Measurements from ENCODE around the gene KCNQ5. TPM values are rescaled to one million over a fixed set of nuclear protein-coding genes. Genes with fewer than 3 reads are reported as not detected.

The KCNQ5 gene
- total and polyA plus RNA-seq, 2 donors (not counting 1 experiment from before 2014, with no cell fraction given) = 0.74 to 4.6 TPM

DNA sequence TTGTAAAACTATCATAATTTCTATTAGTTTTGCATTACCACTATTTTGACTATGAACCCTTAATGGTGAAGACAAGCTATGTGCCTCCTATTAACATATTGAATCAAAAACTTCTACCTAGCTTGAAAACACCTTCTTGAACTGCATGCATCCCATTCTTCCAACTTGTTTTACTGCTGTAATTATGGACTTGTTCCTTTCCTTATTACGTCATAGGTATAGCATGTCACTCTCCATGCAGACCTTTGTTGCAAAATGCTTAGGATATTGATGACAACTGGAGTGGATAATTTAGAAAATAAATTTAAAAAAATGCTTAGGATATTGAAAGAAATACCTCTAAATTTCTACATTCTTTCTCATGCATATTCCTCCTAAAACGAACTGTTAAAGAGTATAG, 219.3 kb downstream of the KCNQ5 start:
- no peak overlapping the region for H3K4me2 ChIP-seq (ENCODE audit: extremely low read depth, insufficient read depth, low read length)
- TF ChIP-seq, protein P1, sequence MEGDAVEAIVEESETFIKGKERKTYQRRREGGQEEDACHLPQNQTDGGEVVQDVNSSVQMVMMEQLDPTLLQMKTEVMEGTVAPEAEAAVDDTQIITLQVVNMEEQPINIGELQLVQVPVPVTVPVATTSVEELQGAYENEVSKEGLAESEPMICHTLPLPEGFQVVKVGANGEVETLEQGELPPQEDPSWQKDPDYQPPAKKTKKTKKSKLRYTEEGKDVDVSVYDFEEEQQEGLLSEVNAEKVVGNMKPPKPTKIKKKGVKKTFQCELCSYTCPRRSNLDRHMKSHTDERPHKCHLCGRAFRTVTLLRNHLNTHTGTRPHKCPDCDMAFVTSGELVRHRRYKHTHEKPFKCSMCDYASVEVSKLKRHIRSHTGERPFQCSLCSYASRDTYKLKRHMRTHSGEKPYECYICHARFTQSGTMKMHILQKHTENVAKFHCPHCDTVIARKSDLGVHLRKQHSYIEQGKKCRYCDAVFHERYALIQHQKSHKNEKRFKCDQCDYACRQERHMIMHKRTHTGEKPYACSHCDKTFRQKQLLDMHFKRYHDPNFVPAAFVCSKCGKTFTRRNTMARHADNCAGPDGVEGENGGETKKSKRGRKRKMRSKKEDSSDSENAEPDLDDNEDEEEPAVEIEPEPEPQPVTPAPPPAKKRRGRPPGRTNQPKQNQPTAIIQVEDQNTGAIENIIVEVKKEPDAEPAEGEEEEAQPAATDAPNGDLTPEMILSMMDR (conservative IDR thresholded peaks at IDR 0.05 in 1 of 2, IDR thresholded peaks at IDR 0.05 in 1 of 2; ENCODE audit: low read depth in 1 of 2, low read length in 2 of 2) = no peak
- no peak for TF ChIP-seq EZH2 (IDR thresholded peaks at IDR 0.05; ENCODE audit: low read length, missing control alignments)
- H3K79me2 ChIP-seq (ENCODE audit: control insufficient read depth, insufficient read depth, low read length) = no peaks in the 10 kb centered on the region
- H3K27ac ChIP-seq (ENCODE audit: insufficient read depth, low read length) = no peak overlapping the region
- H4K20me1 ChIP-seq (ENCODE audit: control insufficient read depth, extremely low read depth, insufficient read depth, low read length) = no peaks in the 10 kb centered on the region
- H3K27me3 ChIP-seq (ENCODE audit: control insufficient read depth, insufficient read depth, low read length) = no peaks in the 10 kb centered on the region
- H2AFZ ChIP-seq (ENCODE audit: low read length) = no peak overlapping the region
- DNase-seq (ENCODE audit: low read depth in 2 of 2) = no peak
- H3K4me3 ChIP-seq (replicated peaks in 1 of 4; ENCODE audit: control extremely low read depth in 1 of 4, insufficient read depth in 1 of 4, low read depth in 3 of 4, low read length in 4 of 4) = no peak overlapping the region
- no peaks in the 10 kb centered on the region for H3K36me3 ChIP-seq (ENCODE audit: control insufficient read depth, insufficient read depth, low read length)
- no peaks in the 10 kb centered on the region for H3K9me3 ChIP-seq (ENCODE audit: control insufficient read depth, insufficient read depth, low read depth, low read length)
- no peaks in the 10 kb centered on the region for H3K4me1 ChIP-seq (ENCODE audit: control insufficient read depth, extremely low read depth, insufficient read depth, low read length)
- H3K9ac ChIP-seq (ENCODE audit: insufficient read depth, low read length) = no peak overlapping the region

DNA sequence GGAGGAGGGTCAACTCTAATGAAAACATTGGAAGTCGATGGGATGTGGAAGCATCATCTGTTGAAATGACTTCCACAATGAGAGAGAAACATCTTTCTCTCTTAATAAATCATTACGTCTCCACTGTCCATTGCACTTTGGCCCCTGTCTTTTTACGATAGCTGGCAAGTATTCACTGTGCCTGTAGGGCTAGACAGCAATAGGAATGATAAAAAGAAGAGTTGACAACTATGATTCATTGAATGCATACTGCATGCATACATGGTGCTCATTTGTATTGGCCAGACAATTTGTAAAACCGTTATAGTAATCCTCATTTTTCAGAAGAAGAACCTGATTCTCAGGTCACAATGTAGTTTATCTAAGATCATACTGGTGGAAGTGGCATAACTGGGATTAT, 220.3 kb downstream of the KCNQ5 start:
- Histone ChIP-seq H3K36me3 (ENCODE audit: control insufficient read depth, insufficient read depth, low read length) (no peaks in the 10 kb centered on the region), H3K4me1 (ENCODE audit: control insufficient read depth, extremely low read depth, insufficient read depth, low read length) (no peaks in the 10 kb centered on the region), H3K4me2 (ENCODE audit: extremely low read depth, insufficient read depth, low read length) (no peak overlapping the region), H4K20me1 (ENCODE audit: control insufficient read depth, extremely low read depth, insufficient read depth, low read length) (no peaks in the 10 kb centered on the region), H3K4me3 (replicated peaks in 1 of 4; ENCODE audit: control extremely low read depth in 1 of 4, insufficient read depth in 1 of 4, low read depth in 3 of 4, low read length in 4 of 4) (no peak overlapping the region), H3K79me2 (ENCODE audit: control insufficient read depth, insufficient read depth, low read length) (no peaks in the 10 kb centered on the region), H2AFZ (ENCODE audit: low read length) (no peak overlapping the region), H3K27ac (ENCODE audit: insufficient read depth, low read length) (no peak overlapping the region), H3K9me3 (ENCODE audit: control insufficient read depth, insufficient read depth, low read depth, low read length) (no peaks in the 10 kb centered on the region), H3K27me3 (ENCODE audit: control insufficient read depth, insufficient read depth, low read length) (no peaks in the 10 kb centered on the region), H3K9ac (ENCODE audit: insufficient read depth, low read length) (no peak overlapping the region)
- no peak for TF ChIP-seq EZH2 (IDR thresholded peaks at IDR 0.05; ENCODE audit: low read length, missing control alignments)
- TF ChIP-seq, protein P1 (conservative IDR thresholded peaks at IDR 0.05 in 1 of 2, IDR thresholded peaks at IDR 0.05 in 1 of 2; ENCODE audit: low read depth in 1 of 2, low read length in 2 of 2) = no peak
- no peak for DNase-seq (ENCODE audit: low read depth in 2 of 2)

DNA sequence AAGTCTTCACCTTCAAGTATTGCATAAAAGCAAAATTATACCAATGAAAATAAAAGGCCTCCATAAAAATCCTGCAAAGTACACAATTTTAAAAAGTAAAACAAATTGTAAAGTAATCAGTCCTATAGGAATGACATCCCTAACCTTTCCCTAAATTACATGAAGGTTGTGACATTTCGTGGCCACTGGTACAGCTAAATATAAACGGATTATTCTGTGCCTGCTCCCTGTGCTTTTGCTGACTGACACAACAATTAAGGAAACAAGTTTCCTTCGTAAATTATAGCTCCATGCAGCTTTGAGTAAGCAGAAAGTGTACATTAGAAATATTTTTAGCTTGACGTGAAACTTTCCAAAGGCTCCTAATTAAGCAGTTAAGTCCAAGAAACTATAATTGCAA, 222.8 kb downstream of the KCNQ5 start:
- Histone ChIP-seq H3K4me1 (ENCODE audit: control insufficient read depth, extremely low read depth, insufficient read depth, low read length) (no peaks in the 10 kb centered on the region), H3K27me3 (ENCODE audit: control insufficient read depth, insufficient read depth, low read length) (no peaks in the 10 kb centered on the region), H3K27ac (ENCODE audit: insufficient read depth, low read length) (no peak overlapping the region), H3K9me3 (ENCODE audit: control insufficient read depth, insufficient read depth, low read depth, low read length) (no peaks in the 10 kb centered on the region), H3K79me2 (ENCODE audit: control insufficient read depth, insufficient read depth, low read length) (no peaks in the 10 kb centered on the region), H3K4me2 (ENCODE audit: extremely low read depth, insufficient read depth, low read length) (no peak overlapping the region), H2AFZ (ENCODE audit: low read length) (no peak overlapping the region), H3K9ac (ENCODE audit: insufficient read depth, low read length) (no peak overlapping the region), H3K4me3 (replicated peaks in 1 of 4; ENCODE audit: control extremely low read depth in 1 of 4, insufficient read depth in 1 of 4, low read depth in 3 of 4, low read length in 4 of 4) (no peak overlapping the region), H4K20me1 (ENCODE audit: control insufficient read depth, extremely low read depth, insufficient read depth, low read length) (no peaks in the 10 kb centered on the region), H3K36me3 (ENCODE audit: control insufficient read depth, insufficient read depth, low read length) (no peaks in the 10 kb centered on the region)
- TF ChIP-seq EZH2 (IDR thresholded peaks at IDR 0.05; ENCODE audit: low read length, missing control alignments) = no peak
- DNase-seq (ENCODE audit: low read depth in 2 of 2) = no peak
